GM21423 (cell line): ENCODE measurements around the gene DLEC1.
"Not testable (repeated sequence)": the region's sequence is repeated elsewhere in the genome, so short reads cannot be mapped to it uniquely, and the experiment has no call there.

Experiments
- ATAC-seq: cut with Tn5 transposase; IDR thresholded peaks from one replicate; pipeline ENCODE4 v1.9.1; 2021; ENCODE audit warnings: mild to moderate bottlenecking, moderate library complexity; ENCODE audit not compliant: unreplicated experiment

DLEC1 gene

DNA sequence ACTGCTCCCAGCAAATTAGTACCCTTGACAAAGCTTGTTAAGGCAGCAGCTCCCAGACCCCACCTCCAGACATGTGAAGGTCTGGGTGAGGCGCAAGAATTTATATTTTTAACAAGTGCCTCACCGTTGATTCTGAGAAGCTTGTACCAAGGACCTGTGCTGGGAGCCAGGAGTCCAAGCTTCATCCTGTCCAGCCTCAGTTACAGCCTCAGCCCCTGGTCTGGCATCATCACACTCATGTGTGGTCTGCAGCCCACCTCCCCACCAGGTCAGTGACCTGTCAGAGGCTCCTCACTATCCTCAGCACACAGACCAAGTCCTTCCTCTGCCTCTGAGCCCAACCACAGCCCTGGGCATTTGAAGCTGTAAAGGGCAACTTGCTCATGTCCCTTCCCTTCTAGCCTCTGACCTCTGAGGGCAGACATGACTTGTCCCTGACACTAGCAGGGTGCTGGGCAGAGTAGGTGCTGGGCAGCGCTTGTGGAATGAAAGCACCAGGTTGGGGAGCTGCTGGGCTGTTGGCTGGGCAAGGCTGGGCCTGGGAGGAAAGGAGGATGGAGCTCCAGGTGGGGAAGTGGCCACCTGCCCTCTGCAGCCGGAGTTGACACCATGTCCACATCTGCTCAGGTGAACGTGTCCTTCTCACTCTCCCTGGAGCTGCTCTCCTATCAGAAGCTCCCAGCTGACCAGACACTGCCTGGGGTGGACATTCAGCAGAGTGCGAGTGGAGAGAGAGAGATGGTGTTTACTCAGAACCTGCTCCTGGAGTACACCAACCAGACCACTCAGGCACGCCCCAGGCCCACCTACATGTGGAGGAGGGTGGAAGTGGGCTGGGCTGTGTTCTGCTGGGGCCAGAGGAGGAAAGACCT lies 81.0 kb downstream of the DLEC1 start:
- no peak for ATAC-seq

DNA sequence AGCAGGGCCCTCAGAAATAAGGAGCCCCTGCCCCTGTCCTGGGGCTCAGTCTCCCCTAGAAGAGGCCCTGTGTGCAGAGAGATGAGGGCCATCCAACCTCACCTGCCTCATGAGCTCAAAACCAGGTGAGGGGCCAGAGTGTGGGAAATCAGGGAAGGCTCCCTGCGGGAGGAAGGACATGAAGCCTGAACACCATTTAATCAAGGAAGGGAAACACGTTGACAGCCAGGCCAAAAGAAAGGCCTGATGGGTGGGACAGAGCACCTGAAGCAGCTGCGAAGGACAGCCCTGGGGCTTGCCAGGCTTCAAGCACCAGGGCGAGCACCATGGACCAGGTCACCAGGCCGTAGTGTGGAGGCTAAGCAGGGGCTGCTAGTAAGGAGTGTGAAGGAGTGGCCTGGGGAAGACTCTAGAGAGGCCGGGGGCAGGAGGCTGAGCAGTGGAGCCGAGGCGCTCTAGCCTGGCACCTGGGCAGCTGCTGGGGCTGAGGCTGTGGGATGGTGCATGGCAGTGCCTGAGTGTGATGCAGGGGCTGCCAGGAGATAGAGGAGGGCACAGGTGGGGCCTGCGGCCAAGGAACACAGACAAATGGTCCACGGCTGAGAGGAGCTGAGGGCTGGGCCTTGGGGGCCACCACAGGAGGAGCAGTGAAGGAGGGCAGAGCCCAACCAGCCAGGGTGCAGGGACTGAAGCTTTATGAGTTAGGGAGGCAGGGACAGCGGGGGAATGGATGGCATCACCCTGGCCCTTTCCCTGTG lies 81.9 kb downstream of the DLEC1 start:
- no peak for ATAC-seq

DNA sequence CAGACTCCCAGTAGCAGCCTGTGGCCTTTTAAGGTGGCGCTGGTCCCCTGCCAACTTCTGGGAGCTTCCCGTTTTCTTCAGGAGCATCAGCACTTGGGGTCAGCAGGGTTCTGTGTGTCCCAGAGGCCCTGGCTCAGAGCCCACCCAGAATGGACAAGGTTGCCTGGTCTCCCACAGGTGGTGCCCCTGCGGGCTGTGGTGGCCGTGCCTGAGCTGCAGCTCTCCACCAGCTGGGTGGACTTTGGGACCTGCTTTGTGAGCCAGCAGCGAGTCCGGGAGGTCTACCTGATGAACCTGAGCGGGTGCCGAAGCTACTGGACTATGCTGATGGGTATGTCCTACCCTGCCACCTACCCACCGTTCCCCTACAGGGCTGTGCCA lies 82.4 kb downstream of the DLEC1 start:
- no peak for ATAC-seq

DNA sequence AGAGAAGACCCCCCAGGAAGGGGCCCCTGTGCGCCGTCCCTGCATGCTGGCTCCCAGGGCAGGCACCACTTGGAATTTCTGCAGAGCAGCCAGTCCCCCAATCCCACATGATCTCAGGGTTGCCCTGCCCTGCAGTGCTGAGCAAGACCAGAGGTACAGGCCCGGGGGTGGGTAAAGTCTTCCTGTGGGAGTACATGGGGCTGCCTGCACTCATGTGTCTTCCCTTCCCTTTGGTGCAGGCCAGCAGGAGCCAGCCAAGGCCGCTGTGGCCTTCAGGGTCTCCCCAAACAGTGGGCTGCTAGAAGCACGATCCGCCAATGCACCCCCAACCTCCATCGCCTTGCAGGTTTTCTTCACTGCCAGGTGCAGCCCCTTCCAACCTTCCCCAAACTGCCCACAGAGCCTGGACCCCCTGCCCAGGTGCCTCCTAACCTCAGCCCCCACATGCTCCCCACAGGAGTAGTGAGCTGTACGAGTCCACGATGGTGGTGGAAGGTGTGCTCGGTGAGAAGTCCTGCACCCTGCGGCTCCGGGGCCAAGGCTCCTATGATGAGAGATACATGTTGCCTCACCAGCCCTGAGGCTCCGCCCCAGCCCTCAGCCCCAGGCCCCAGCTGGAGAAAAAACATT lies 82.9 kb downstream of the DLEC1 start:
- ATAC-seq, result no peak

DNA sequence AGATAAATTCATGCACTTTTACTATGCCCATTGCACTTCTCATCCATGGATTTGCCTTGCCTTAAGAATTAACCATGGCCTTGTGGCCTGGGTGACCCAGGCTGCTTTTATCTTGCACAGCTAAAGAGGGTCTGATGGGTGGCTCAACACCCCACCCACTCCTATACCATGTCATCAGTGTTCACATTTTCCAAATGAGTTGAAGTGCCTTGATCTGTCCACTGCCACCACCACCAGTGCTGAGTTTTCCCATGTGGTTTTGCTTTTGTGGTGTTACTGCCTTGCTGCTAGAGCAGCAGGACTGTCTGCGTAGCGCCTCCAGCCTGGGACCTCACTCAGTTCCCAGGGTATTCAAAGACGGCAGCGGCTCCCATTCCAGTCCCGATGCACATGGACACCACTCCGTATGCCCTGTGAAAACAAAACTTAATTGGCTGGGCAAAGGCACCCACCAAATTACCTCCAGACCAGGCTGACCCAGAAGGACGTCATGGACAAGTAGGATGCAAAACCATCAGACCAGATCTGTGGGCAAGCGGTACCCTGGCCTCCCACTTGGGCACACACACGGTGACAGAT lies 83.8 kb downstream of the DLEC1 start:
- ATAC-seq, result no peak

DNA sequence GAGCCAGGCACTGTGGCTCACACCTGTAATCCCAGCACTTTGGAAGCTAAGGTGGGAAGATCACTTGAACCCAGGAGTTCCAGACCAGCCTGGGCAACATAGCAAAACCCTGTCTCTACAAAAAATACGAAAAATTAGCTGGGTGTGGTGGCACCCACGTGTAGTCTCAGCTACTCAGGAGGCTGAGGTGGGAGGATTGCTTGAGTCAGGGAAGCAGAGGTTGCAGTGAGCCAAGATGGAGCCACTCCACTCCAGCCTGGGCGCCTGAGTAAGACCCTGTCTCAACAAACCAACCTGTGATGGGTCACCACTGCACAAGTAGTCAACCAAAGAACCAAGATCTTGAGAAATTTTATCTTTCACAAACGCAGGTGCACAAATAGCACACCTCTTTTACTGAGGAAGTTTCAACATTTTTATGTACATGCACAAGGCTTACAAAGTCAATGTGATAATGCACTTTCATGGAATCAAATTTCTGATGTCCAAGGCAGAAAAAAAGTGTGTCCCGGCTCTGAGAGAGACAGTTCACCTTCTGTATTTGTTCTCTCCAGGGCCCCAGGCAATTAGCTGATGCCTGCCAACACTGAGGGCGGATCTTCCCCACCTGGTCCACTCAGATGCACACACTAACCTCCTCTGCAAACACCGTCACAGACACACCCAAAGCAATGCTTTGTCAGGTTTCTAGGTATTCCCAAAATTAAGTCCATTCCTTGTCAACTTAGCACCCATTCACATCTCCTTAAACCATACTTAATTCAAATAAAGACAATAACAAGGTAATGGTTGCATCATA lies 85.5 kb downstream of the DLEC1 start:
- ATAC-seq, result no peak

DNA sequence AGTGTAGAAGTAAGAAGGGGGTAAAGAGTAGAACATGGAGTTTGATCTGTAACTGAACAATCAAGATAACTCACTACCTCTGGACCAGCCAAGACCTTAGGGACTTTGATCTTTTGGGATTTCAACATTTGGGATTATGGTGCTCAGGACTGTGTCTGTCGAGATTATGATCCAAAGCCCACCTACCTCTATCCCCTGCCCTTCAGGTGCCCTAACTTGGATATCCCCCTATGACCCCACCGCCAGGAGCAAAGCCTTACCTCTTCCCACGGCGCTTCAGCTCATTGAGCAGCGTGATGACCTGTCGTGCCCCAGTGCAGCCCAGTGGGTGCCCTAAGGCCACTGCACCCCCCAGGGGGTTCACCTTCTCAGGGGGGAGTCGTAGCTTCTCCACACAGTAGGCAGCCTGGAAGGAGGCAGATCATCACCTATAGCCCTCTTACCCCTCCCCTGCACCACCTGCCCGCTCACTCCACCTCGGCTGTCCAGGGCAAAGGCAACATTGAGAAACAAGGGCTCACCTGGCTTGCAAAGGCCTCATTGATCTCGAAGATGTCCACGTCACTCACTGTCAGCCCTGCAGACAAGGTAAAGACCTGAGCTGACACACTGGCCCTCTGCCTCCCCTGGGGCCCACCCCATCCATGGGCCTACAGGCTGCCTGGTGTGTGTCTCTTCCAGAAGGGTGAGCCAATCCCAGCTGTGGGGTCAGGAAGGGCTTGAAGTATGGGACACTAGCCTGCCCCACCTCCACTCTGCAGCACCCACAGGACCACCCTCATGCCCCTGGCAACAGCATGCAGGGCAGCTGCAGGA lies 86.5 kb downstream of the DLEC1 start:
- no peak for ATAC-seq

DNA sequence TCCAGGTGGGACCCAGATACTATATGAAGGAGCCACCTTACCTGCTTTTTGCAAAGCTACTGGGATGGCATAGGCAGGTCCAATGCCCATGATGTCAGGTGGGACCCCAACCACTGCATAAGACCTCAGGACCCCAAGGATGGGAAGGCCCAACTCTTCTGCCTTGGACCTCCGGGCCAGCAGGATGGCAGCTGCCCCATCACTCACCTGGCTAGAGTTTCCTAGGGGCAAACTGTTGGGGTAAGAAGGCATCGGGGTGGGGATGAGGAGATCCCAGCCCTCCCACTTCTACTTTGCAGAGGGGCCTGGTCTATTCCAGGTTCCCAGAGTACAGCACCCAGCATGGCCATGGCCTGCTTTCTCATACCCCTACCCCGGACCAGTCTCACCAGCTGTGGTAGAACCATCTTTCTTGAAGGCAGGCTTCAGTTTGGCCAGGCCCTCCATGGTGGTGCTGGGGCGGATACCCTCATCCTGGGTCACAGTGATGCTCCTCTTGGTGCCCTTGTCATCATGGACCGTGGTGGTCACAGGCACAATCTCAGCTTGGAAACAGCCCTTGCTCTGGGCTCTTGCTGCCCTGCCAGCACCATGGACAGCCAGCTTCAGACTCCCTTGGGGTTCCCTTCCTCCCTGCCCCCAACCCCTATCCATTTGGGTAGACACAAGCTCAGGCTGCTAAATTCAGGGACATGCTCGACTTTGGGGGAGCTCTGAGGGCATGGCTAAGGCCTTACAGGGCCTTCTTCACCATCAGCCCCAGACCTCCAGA lies 87.3 kb downstream of the DLEC1 start:
- ATAC-seq, result no peak

DNA sequence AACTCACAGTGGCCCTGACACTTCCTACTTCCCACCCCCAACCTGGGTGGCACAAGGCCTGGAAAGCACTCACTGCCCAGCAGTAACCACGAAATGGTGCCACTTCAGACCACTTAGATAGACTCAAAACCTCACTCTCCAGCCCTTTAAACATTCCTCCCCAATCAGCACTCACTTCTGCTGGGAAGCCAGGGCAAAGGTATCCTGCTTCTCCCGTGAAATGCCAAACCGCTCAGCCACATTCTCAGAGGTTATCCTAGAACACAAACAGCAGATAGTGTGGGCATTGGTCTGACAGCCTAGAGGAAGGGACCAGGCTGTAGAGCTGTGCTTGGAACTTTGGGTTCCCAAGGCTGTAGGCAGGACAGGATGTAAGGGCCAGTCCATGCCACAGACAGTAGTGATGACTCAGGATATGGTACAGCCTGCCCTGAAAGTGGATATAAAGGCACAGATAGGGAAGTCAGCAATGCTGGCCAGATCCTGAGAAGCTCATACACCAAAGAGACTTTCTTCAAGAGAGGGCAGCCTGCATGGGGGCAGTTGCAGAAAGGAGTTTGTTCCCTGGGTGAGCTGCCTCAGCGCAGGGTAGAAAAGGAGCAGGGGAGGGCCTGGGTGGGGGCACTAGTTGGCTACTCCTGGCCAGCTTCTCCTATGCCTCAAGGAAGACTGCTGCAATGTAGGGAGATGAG lies 88.7 kb downstream of the DLEC1 start:
- ATAC-seq, result no peak

DNA sequence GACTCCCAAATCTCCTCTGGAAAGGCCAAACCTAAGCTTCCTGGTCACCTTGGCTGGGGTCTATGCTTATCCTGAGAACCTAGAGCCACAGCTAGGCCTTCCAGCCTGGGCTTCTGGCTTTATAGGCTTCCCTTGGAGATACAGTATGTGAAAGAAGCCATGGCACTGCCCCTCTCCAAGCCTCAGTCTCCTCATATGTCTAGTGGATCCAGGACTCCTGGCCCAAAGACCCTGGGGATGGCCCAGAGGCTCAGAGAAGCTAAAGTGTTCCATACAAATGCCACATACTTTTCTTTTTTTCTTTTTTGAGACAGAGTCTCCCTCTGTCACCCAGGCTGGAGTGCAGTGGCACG lies 89.3 kb downstream of the DLEC1 start:
- ATAC-seq, result no peak

DNA sequence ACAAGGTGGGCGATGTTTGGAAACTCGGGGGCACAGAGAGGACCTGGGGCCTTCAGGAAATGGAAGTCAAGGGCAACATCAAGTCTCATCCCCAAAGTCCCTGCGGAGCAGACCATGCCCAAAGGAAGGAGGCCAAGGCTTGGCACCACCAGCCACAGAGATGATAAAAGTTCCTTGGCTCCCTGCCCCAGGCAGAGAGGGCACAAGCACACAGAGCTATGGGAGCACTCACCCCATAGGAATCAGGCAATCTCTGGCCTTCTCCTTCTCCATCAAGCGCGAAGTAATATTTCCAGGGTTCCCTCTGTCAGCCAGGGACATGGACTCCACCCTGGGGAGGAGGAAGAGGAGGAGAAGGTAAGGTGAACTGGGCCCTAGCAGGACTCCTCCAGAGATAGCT lies 90.0 kb downstream of the DLEC1 start:
- no peak for ATAC-seq

DNA sequence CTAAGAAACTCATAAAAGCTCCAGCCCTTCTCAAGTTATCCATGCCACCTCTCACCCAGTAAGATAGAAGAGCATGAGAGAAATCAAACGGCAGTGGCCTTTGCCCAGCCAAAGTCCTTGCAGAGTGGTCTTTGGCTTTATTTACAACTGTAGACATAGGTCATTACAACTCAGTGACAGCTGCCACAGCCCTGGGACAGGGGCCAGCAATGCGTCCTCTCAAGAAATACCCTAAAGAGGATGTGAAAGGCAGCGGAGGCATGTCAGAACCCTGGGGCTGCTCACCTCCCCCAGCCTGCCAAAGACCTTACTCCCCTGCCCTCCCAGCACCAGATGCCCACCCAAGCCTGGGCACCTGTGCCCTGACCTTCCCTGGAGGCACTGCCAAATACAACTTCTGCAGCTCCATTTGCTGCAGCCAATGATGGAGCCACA lies 91.6 kb downstream of the DLEC1 start:
- no peak for ATAC-seq

DNA sequence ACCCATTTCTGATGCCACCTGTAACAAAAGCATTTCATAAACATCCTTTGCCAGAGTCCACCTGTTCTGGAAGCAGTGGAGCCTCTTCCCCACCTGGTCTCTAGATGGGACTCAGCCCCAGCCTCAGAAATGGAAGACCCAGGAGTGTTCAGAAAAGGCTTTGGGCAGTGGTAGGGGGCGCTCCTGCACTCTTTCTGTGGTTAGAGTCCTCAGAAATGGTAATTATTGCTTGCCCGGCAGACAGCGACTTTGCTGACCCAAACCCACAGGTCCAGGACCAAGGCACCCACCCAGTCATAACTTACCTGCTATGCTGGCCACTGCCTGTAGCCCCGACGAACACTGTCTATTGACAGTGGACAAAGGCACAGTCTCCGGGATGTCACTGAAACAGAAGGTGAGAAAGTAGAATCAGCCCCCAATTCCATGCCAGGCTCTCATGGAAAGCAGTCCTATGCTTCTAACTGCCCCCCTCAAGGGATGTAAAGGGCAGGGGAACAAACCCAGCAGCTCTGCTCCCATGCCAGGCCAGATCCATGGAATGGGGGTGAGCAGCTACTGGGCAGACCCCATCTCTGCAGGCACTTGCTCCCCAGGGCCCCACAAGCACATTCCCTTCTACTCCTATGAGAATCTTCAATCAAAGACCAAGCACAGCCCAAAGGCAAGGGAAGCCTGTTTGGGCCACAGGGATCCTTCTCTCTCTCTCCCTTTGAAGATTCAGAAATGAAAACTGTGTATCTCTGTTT lies 92.8 kb downstream of the DLEC1 start:
- ATAC-seq, result no peak

DNA sequence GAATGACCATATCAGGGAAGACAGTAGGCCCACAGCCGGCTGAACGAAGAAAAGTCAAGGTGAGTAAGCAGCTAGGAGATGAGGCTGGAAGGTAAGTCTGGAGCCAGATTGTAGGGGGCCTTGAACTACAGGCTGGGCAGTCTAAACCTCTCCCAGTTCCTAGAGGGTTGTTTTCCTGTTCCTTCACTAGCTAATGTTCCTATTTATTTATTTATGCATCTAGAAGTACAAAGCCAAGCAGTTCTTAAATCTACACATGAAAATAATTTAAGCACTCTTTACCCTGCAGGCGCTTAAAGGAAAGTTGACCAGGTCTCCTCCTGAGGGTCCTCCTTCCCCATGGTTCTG lies 94.2 kb downstream of the DLEC1 start:
- ATAC-seq, result no peak

DNA sequence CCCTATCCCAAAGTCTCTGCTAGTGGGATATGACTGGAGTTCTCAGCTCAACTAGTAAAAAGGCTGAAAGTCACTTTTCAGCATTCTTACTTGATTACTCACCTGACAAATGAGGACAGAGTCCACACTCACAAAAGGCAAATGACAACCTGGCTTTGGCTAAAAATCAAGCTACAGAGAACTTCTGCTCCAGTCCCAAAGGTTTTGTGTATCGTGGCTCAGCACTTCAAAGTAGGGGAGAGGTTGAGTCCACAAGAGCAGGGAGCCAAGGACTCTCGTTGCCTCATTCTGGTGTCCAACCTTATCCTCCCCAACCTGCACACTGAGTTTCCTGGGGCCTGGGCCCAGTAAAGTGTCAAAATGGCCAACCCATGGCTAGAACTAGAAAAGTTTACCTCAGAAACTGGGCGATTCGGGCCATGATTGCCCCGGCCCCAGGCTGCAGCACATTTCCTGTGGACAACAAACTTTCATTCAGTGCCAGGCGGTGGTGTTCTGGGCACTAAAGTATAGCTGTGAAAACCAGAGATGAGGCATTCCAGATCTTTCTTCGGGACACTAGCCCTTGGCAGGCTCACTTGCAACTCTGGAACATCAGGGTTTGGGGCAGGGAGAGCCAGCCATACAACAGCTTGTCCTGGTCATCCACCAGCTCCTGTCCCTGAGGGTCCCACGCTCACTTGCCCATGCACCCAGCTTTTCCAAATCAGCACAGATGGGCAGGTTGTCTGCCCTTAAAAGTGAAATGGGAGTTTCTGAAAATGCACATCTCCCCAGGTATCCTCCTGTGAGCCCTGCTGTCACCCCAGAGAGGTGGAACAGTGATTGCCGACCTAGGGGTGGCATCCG lies 94.8 kb downstream of the DLEC1 start:
- ATAC-seq, result no peak

DNA sequence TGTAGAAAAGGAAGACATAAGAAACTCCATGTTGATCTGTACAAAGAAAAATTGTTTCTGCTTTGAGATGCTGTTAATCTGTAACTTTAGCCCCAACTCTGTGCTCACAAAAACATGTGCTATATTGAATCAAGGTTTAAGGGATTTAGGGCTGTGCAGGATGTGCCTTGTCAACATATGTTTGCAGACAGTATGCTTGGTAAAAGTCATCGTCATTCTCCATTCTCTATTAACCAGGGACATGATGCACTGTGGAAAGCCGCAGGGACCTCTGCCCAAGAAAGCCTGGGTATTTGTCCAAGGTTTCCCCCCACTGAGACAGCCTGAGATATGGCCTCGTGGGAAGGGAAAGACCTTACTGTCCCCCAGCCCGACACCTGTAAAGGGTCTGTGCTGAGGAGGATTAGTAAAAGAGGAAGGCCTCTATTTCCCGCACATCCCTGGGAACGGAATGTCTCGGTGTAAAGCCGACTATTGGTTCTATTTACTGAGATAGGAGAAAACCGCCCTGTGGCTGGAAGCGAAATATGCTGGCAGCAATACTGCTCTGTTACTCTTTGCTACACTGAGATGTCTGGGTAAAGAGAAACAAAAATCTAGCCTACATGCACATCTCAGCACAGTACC lies 95.6 kb downstream of the DLEC1 start:
- ATAC-seq, result not testable (repeated sequence)
